Fibroblast of lung (primary cell): ENCODE measurements around the gene KCNQ2.

Experiments used
- EZH2 ChIP-seq: IDR thresholded peaks from 2 replicates; pipeline ENCODE4 v1.5.1; 2012; ENCODE audit warnings: low read length, control low read depth, mild to moderate bottlenecking; ENCODE audit errors: missing control alignments
- TF ChIP-seq, protein P1 (sequence below), 2 donors: IDR thresholded peaks in 1 of 2; conservative IDR thresholded peaks in 1 of 2; 1 replicate in 1 of 2; 2 replicates in 1 of 2; pipeline ENCODE4 v1.5.1; 2011 to 2012; ENCODE audit warnings: low read length in 2 of 2, control low read depth in 1 of 2, inconsistent platforms in 1 of 2, low read depth in 1 of 2, mild to moderate bottlenecking in 1 of 2

DNA sequence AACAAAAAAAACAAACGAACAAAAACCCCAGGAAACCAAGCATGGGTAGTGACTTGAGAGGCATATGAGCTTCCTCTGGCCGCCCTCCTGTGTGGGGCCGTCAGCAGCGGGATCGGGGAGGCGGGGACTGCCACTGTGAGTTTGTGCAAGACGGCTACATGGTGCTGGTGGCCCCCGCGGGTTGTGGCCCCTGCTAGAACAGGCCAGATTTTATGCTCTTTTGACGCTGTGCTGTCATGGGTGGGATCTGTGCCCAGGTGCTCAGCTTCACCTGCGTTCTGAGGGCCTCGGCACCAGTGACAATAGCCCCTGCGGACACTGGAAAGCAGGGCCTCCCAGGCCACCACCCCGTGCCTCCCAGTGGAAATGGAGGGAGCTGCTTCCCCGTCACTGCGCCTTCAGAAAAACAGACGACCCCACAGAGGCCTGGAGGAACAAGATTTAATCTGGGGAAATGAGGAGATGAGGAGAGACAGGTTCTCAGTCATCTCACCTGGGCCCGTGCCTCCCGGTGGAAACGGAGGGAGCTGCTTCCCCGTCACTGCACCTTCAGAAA is 4.7 kb upstream of the KCNQ2 start:
- TF ChIP-seq, protein P1, sequence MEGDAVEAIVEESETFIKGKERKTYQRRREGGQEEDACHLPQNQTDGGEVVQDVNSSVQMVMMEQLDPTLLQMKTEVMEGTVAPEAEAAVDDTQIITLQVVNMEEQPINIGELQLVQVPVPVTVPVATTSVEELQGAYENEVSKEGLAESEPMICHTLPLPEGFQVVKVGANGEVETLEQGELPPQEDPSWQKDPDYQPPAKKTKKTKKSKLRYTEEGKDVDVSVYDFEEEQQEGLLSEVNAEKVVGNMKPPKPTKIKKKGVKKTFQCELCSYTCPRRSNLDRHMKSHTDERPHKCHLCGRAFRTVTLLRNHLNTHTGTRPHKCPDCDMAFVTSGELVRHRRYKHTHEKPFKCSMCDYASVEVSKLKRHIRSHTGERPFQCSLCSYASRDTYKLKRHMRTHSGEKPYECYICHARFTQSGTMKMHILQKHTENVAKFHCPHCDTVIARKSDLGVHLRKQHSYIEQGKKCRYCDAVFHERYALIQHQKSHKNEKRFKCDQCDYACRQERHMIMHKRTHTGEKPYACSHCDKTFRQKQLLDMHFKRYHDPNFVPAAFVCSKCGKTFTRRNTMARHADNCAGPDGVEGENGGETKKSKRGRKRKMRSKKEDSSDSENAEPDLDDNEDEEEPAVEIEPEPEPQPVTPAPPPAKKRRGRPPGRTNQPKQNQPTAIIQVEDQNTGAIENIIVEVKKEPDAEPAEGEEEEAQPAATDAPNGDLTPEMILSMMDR (conservative IDR thresholded peaks at IDR 0.05 in 1 of 2, IDR thresholded peaks at IDR 0.05 in 1 of 2; ENCODE audit: low read depth in 1 of 2, low read length in 2 of 2): no peak
- TF ChIP-seq EZH2: no peak
